ENCODE results near the gene RNF213. TPM values are rescaled to one million over a fixed set of nuclear protein-coding genes. Genes with fewer than 3 reads are reported as not detected.
"Not testable (repeated sequence)": the region's sequence is repeated elsewhere in the genome, so short reads cannot be mapped to it uniquely, and the experiment has no call there.

The RNF213 gene
- total RNA-seq, 1 donor from 2014 or later = 168 TPM

GRCh38 chr17:80267391-80267790, 6.7 kb downstream of the RNF213 start:
- no peak for DNase-seq (ENCODE audit: low spot score)

GRCh38 chr17:80268427-80268826, 7.8 kb downstream of the RNF213 start:
- DNase-seq (ENCODE audit: low spot score) = no peak

- no peak for DNase-seq (ENCODE audit: low spot score)
Measured at GRCh38 chr17:80269405-80269807, 8.8 kb downstream of the RNF213 start.

GRCh38 chr17:80270104-80270503, 9.5 kb downstream of the RNF213 start:
- no peak for DNase-seq (ENCODE audit: low spot score)

- no peak for DNase-seq (ENCODE audit: low spot score)
Measured at GRCh38 chr17:80270836-80271235, 10.2 kb downstream of the RNF213 start.

- DNase-seq (ENCODE audit: low spot score) = no peak
Measured at GRCh38 chr17:80272366-80272765, 11.7 kb downstream of the RNF213 start.

GRCh38 chr17:80274331-80274730, 13.7 kb downstream of the RNF213 start:
- no peak for DNase-seq (ENCODE audit: low spot score)

GRCh38 chr17:80274871-80275449, 14.3 kb downstream of the RNF213 start:
- DNase-seq (ENCODE audit: low spot score) = no peak

- not testable (repeated sequence) for DNase-seq (ENCODE audit: low spot score)
Measured at GRCh38 chr17:80275857-80276256, 15.2 kb downstream of the RNF213 start.

- DNase-seq (ENCODE audit: low spot score) = no peak
Measured at GRCh38 chr17:80277751-80278671, 17.4 kb downstream of the RNF213 start.

- no peak for DNase-seq (ENCODE audit: low spot score)
Measured at GRCh38 chr17:80279895-80280294, 19.2 kb downstream of the RNF213 start.

- DNase-seq (ENCODE audit: low spot score) = no peak
Measured at GRCh38 chr17:80281516-80281915, 20.9 kb downstream of the RNF213 start.

GRCh38 chr17:80283116-80283852, 22.6 kb downstream of the RNF213 start:
- no peak for DNase-seq (ENCODE audit: low spot score)

GRCh38 chr17:80284631-80285030, 24.0 kb downstream of the RNF213 start:
- no peak for DNase-seq (ENCODE audit: low spot score)

GRCh38 chr17:80285237-80285920, 24.7 kb downstream of the RNF213 start:
- DNase-seq (ENCODE audit: low spot score) = no peak

- DNase-seq (ENCODE audit: low spot score) = no peak
Measured at GRCh38 chr17:80286638-80286960, 25.9 kb downstream of the RNF213 start.

GRCh38 chr17:80287038-80287437, 26.4 kb downstream of the RNF213 start:
- no peak for DNase-seq (ENCODE audit: low spot score)

GRCh38 chr17:80287806-80288567, 27.3 kb downstream of the RNF213 start:
- DNase-seq (ENCODE audit: low spot score) = no peak

GRCh38 chr17:80289616-80290015, 29.0 kb downstream of the RNF213 start:
- no peak for DNase-seq (ENCODE audit: low spot score)

- DNase-seq (ENCODE audit: low spot score) = no peak
Measured at GRCh38 chr17:80290156-80290555, 29.5 kb downstream of the RNF213 start.

GRCh38 chr17:80291260-80291659, 30.6 kb downstream of the RNF213 start:
- DNase-seq (ENCODE audit: low spot score) = no peak
